CD4-positive, alpha-beta memory T cell (primary cell): ENCODE measurements around the gene MTA2. TPM values are rescaled to one million over a fixed set of nuclear protein-coding genes. Genes with fewer than 3 reads are reported as not detected.
"Not testable (repeated sequence)": the region's sequence is repeated elsewhere in the genome, so short reads cannot be mapped to it uniquely, and the experiment has no call there.

Experiments used
- CTCF ChIA-PET: fragments of 350-600 bp; sonication (Branson Sonifier 250); formaldehyde crosslinking; loops from one replicate; lab custom pipeline; 2021; ENCODE audit warnings: inconsistent platforms; ENCODE audit not compliant: partially characterized antibody; lab: Charles Lee
- POLR2A ChIA-PET: fragments of 350-600 bp; sonication (Branson Sonifier 250); formaldehyde crosslinking; loops from one replicate; lab custom pipeline; 2021; ENCODE audit not compliant: partially characterized antibody; lab: Charles Lee
- DNase-seq, 5 donors: peaks; one replicate each; pipeline versions ENCODE4 v3.0.0 to v3.0.0-alpha.2; 2020 to 2022; ENCODE audit warnings: mixed read lengths in 1 of 5
- H3K27ac ChIP-seq: one replicate; pipeline ENCODE4 v1.7.0; 2013; ENCODE audit warnings: low read depth, low read length
- H3K27me3 ChIP-seq: 2 replicates; pipeline ENCODE4 v1.7.0; 2013; ENCODE audit warnings: mild to moderate bottlenecking, low read length, moderate library complexity; ENCODE audit not compliant: insufficient read depth
- H3K36me3 ChIP-seq: 2 replicates; pipeline ENCODE4 v1.7.0; 2013; ENCODE audit warnings: mild to moderate bottlenecking, low read length, moderate library complexity; ENCODE audit not compliant: insufficient read depth
- H3K4me1 ChIP-seq: 2 replicates; pipeline ENCODE4 v1.7.0; 2013; ENCODE audit warnings: mild to moderate bottlenecking, low read length, moderate library complexity; ENCODE audit not compliant: insufficient read depth
- H3K4me3 ChIP-seq, 2 donors: one replicate each; pipeline ENCODE4 v1.7.0; 2013; ENCODE audit warnings: low read length in 2 of 2, mild to moderate bottlenecking in 1 of 2
- H3K9me3 ChIP-seq, 2 donors: one replicate each; pipeline ENCODE4 v1.7.0; 2013; ENCODE audit warnings: low read length in 2 of 2, control low read depth in 1 of 2; ENCODE audit not compliant: control insufficient read depth in 1 of 2
- H3K27ac Mint-ChIP-seq, 7 donors: one replicate each; pipeline ENCODE4 v1.8.0; 2020 to 2021; ENCODE audit warnings: mixed read lengths in 7 of 7, mild to moderate bottlenecking in 6 of 7, inconsistent platforms in 3 of 7, moderate library complexity in 3 of 7
- H3K27me3 Mint-ChIP-seq, 2 donors: one replicate each; pipeline ENCODE4 v1.8.0; 2020 to 2021; ENCODE audit warnings: mixed read lengths in 2 of 2
- H3K36me3 Mint-ChIP-seq, 2 donors: one replicate each; pipeline ENCODE4 v1.8.0; 2020 to 2021; ENCODE audit warnings: mixed read lengths in 2 of 2, inconsistent platforms in 1 of 2, mild to moderate bottlenecking in 1 of 2
- H3K4me1 Mint-ChIP-seq, 4 donors: one replicate each; pipeline ENCODE4 v1.8.0; 2020 to 2021; ENCODE audit warnings: mixed read lengths in 4 of 4, mild to moderate bottlenecking in 1 of 4
- H3K4me3 Mint-ChIP-seq, 8 donors: one replicate each; pipeline ENCODE4 v1.8.0; 2020 to 2021; ENCODE audit warnings: mixed read lengths in 8 of 8, mild to moderate bottlenecking in 7 of 8, moderate library complexity in 6 of 8, inconsistent platforms in 3 of 8
- H3K9me3 Mint-ChIP-seq, 8 donors: one replicate each; pipeline ENCODE4 v1.8.0; 2020 to 2021; ENCODE audit warnings: mixed read lengths in 8 of 8, mild to moderate bottlenecking in 5 of 8, inconsistent platforms in 3 of 8, moderate library complexity in 1 of 8
- intact Hi-C: fragments of 100-400 bp; cut with micrococcal nuclease; formaldehyde crosslinking; loops from one replicate; pipeline ENCODE4 v1.15.1; 2023
- polyA plus RNA-seq, 2 donors: library from polyadenylated mRNA; unstranded; fragments of 300-500 nt; fragmentation: Illumina TruSeq; gene quantifications; one replicate each; pipeline ENCODE4 v1.2.3, GENCODE V29; 2021
- total RNA-seq, 2 experiments: library from RNA; stranded (reverse); gene quantifications; one replicate each; pipeline ENCODE4 v1.2.3, GENCODE V29; 2021

MTA2 gene
- 100 to 1,000 TPM; 207 to 210 TPM for total RNA-seq
- polyA plus RNA-seq = 10 to 100 TPM; 16.6 to 36.4 TPM

GRCh38 chr11:62601372-62602140 is at the start of gene MTA2:
MTA2 (minus strand) TSS chr11:62601865; CDS start chr11:62601450, 415 bp downstream.
- Mint-ChIP-seq H3K9me3 (no peaks in the 10 kb centered on the region), H3K4me1 (peaks cover 33 to 60% (median 46%) of the 10 kb centered on the region in 4 donors), H3K27me3 (no peaks in the 10 kb centered on the region), H3K4me3 (peak within 1 kb of the TSS; percentile 91 to 99 (median 96)), H3K27ac (peak within 1 kb of the TSS; percentile 90 to 99 (median 98)), H3K36me3 (peaks cover 53 to 71% of the 10 kb centered on the region in 2 donors)
- peak within 1 kb of the TSS; percentile 71 to 82 for H3K4me3 ChIP-seq
- peak within 1 kb of the TSS; percentile 91 for H3K27ac ChIP-seq
- peaks cover 50% of the 10 kb centered on the region for H3K36me3 ChIP-seq
- intact Hi-C loops = loop anchor here (1.0 kb wide), 1 partner anchor 11 kb away; the partner anchor contains the start of gene EML3
- peak; percentile 99 to 100 (median 100) for DNase-seq
- H3K27me3 ChIP-seq = no peaks in the 10 kb centered on the region
- peaks cover 35% of the 10 kb centered on the region for H3K4me1 ChIP-seq
- H3K9me3 ChIP-seq = no peaks in the 10 kb centered on the region
- CTCF ChIA-PET = interaction anchor here (1.0 to 2.3 kb wide), 9 partner anchors 9 to 177 kb away, joined by 3 to 25 read pairs (median 4); partner anchors contain the start of genes B3GAT3, C11orf98, CSKMT and INTS5
- POLR2A ChIA-PET = interaction anchor here (0.5 to 12.0 kb wide), 33 partner anchors 9 to 633 kb away, joined by 3 to 494 read pairs (median 6); partner anchors contain the start of genes AHNAK, B3GAT3, BSCL2 and C11orf98

GRCh38 chr11:62650283-62650682 is 48.6 kb upstream of the MTA2 start:
- H3K27me3 ChIP-seq, H3K27ac ChIP-seq, H3K4me3 ChIP-seq, H3K9me3 Mint-ChIP-seq, intact Hi-C loops, H3K9me3 ChIP-seq, DNase-seq, H3K27me3 Mint-ChIP-seq: not testable (repeated sequence)
- H3K36me3 Mint-ChIP-seq = peaks cover 0 to 33% of the 10 kb centered on the region in 2 donors
- ChIA-PET CTCF (interaction anchor here (1.1 to 1.8 kb wide), 4 partner anchors 9 to 226 kb away, joined by 3 read pairs; partner anchors contain the start of genes C11orf98 and CSKMT), POLR2A (interaction anchor here (1.1 to 11.8 kb wide), 7 partner anchors 14 to 189 kb away, joined by 4 to 162 read pairs (median 5); partner anchors contain the start of genes C11orf98, CSKMT, EEF1G and TUT1)
- Histone ChIP-seq H3K4me1 (peaks cover 37% of the 10 kb centered on the region), H3K36me3 (peaks cover 18% of the 10 kb centered on the region)
- H3K4me1 Mint-ChIP-seq = peaks cover 17 to 57% (median 32%) of the 10 kb centered on the region in 4 donors
- peak overlapping the region in 1 of 8 donors; percentile 20 for H3K4me3 Mint-ChIP-seq
- H3K27ac Mint-ChIP-seq = peak overlapping the region in 3 of 7 donors; percentile 55 to 82 (median 78)

- peak overlapping the region in 1 of 8 donors; percentile 30 for H3K4me3 Mint-ChIP-seq
- H3K27me3 Mint-ChIP-seq = no peaks in the 10 kb centered on the region
- H3K36me3 Mint-ChIP-seq = peaks cover 0 to 36% of the 10 kb centered on the region in 2 donors
- H3K36me3 ChIP-seq = peaks cover 18% of the 10 kb centered on the region
- no peak overlapping the region for H3K27ac ChIP-seq
- DNase-seq = no peak
- peaks cover 20 to 63% (median 38%) of the 10 kb centered on the region in 4 donors for H3K4me1 Mint-ChIP-seq
- intact Hi-C loops = no loop called here
- H3K9me3 Mint-ChIP-seq = peaks cover 0 to 6% (median 0%) of the 10 kb centered on the region in 8 donors
- no peak overlapping the region for H3K4me3 ChIP-seq
- POLR2A ChIA-PET = interaction anchor here (1.1 to 11.8 kb wide), 10 partner anchors 13 to 105 kb away, joined by 3 to 162 read pairs (median 10); partner anchors contain the start of genes B3GAT3, C11orf98, CSKMT and EEF1G
- CTCF ChIA-PET = interaction anchor here (0.5 to 2.1 kb wide), 6 partner anchors 8 to 232 kb away, joined by 3 to 8 read pairs (median 4); partner anchors contain the start of genes C11orf98 and CSKMT
- H3K9me3 ChIP-seq = no peaks in the 10 kb centered on the region
- no peaks in the 10 kb centered on the region for H3K27me3 ChIP-seq
- H3K4me1 ChIP-seq = peaks cover 45% of the 10 kb centered on the region
- peak overlapping the region in 3 of 7 donors; percentile 29 to 83 (median 55) for H3K27ac Mint-ChIP-seq
Measured at GRCh38 chr11:62649486-62649885, 47.8 kb upstream of the MTA2 start.

- POLR2A ChIA-PET = interaction anchor here (0.8 to 11.8 kb wide), 14 partner anchors 13 to 207 kb away, joined by 3 to 162 read pairs (median 8); partner anchors contain the start of genes B3GAT3, C11orf98, CSKMT and EEF1G
- Mint-ChIP-seq H3K36me3 (peaks cover 0 to 39% of the 10 kb centered on the region in 2 donors), H3K4me3 (peak overlapping the region in 2 of 8 donors; percentile 17 to 39), H3K9me3 (peaks cover 0 to 6% (median 0%) of the 10 kb centered on the region in 8 donors), H3K27me3 (no peaks in the 10 kb centered on the region), H3K27ac (peak overlapping the region in 1 of 7 donors; percentile 66), H3K4me1 (peaks cover 21 to 67% (median 38%) of the 10 kb centered on the region in 4 donors)
- intact Hi-C loops = no loop called here
- no peaks in the 10 kb centered on the region for H3K27me3 ChIP-seq
- no peaks in the 10 kb centered on the region for H3K9me3 ChIP-seq
- H3K27ac ChIP-seq = no peak overlapping the region
- DNase-seq = no peak
- peaks cover 48% of the 10 kb centered on the region for H3K4me1 ChIP-seq
- no peak overlapping the region for H3K4me3 ChIP-seq
- CTCF ChIA-PET = interaction anchor here (0.5 to 2.1 kb wide), 5 partner anchors 16 to 233 kb away, joined by 3 to 8 read pairs (median 5); partner anchors contain the start of genes C11orf98 and CSKMT
- peaks cover 18% of the 10 kb centered on the region for H3K36me3 ChIP-seq
Measured at GRCh38 chr11:62648967-62649364, 47.3 kb upstream of the MTA2 start.

- no peak for DNase-seq
- Mint-ChIP-seq H3K9me3 (peaks cover 0 to 2% (median 0%) of the 10 kb centered on the region in 8 donors), H3K4me1 (peaks cover 19 to 63% (median 35%) of the 10 kb centered on the region in 4 donors), H3K36me3 (peaks cover 0 to 36% of the 10 kb centered on the region in 2 donors), H3K27ac (peak overlapping the region in 1 of 7 donors; percentile 40), H3K27me3 (no peaks in the 10 kb centered on the region), H3K4me3 (no peak overlapping the region)
- Histone ChIP-seq H3K4me1 (peaks cover 48% of the 10 kb centered on the region), H3K27me3 (no peaks in the 10 kb centered on the region), H3K36me3 (peaks cover 18% of the 10 kb centered on the region), H3K27ac (no peak overlapping the region), H3K4me3 (no peak overlapping the region), H3K9me3 (no peaks in the 10 kb centered on the region)
- intact Hi-C loops = no loop called here
- ChIA-PET CTCF (interaction anchor here (1.1 to 2.1 kb wide), 5 partner anchors 16 to 56 kb away, joined by 3 to 8 read pairs (median 5); partner anchors contain the start of genes C11orf98 and CSKMT), POLR2A (interaction anchor here (0.7 to 11.8 kb wide), 17 partner anchors 12 to 207 kb away, joined by 3 to 162 read pairs (median 6); partner anchors contain the start of genes B3GAT3, C11orf98, CSKMT and EEF1G)
Measured at GRCh38 chr11:62648185-62648966, 46.7 kb upstream of the MTA2 start.

GRCh38 chr11:62647609-62648005 is 45.9 kb upstream of the MTA2 start:
- peaks cover 47% of the 10 kb centered on the region for H3K4me1 ChIP-seq
- intact Hi-C loops = loop anchor here (2.0 kb wide), 2 partner anchors 17 to 57 kb away; partner anchors contain the start of genes C11orf98, CSKMT and TUT1
- no peaks in the 10 kb centered on the region for H3K9me3 Mint-ChIP-seq
- no peak overlapping the region for H3K27ac ChIP-seq
- peaks cover 0 to 34% of the 10 kb centered on the region in 2 donors for H3K36me3 Mint-ChIP-seq
- H3K4me3 ChIP-seq = no peak overlapping the region
- ChIA-PET POLR2A (interaction anchor here (0.7 to 11.8 kb wide), 14 partner anchors 16 to 208 kb away, joined by 3 to 162 read pairs (median 9); partner anchors contain the start of genes B3GAT3, C11orf98, CSKMT and EEF1G), CTCF (interaction anchor here (1.1 to 2.1 kb wide), 3 partner anchors 36 to 55 kb away, joined by 3 to 8 read pairs (median 5); no protein-coding TSS in a partner anchor)
- no peaks in the 10 kb centered on the region for H3K9me3 ChIP-seq
- H3K27ac Mint-ChIP-seq = peak overlapping the region in 2 of 7 donors; percentile 35 to 57
- H3K36me3 ChIP-seq = peaks cover 21% of the 10 kb centered on the region
- no peak for DNase-seq
- H3K27me3 ChIP-seq = no peaks in the 10 kb centered on the region
- no peaks in the 10 kb centered on the region for H3K27me3 Mint-ChIP-seq
- H3K4me1 Mint-ChIP-seq = peaks cover 18 to 57% (median 34%) of the 10 kb centered on the region in 4 donors
- H3K4me3 Mint-ChIP-seq = no peak overlapping the region
